ENCODE measurements around the gene BTG4. TPM values are rescaled to one million over a fixed set of nuclear protein-coding genes. Genes with fewer than 3 reads are reported as not detected.
A peak's percentile ranks its signal among the peaks of the same experiment; 100 is the strongest.

Gene BTG4
- total RNA-seq, 1 experiment from 2014 or later: not detected

DNA sequence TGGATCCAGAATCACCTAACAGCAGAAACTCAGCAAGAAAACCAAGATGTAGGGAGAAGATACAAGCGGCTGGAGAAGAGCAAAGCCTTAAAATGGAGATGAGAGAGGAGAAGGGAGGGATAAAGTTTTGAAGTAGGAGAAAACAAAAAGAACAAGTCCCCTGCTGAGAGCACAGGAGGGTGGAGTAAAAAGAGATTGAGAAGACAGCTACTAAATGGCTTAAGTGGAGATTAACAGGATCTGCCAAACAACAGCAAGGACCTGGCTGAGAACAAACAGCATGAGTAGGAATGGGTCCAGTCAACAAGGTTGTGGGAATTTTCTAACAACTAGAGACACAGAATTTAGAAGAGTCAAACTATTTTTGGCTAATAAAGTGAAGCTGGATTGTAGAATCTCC, 18.1 kb downstream of the BTG4 start:
- Mint-ChIP-seq H3K4me3 (no peak overlapping the region), H3K36me3 (no peaks in the 10 kb centered on the region), H3K4me1 (peaks cover 22% of the 10 kb centered on the region), H3K27me3 (ENCODE audit: low read depth) (no peaks in the 10 kb centered on the region; the same call in 1 of the 2 replicates), H3K9me3 (peaks cover 7% of the 10 kb centered on the region; the same call in 1 of the 2 replicates), H3K27ac (no peak overlapping the region)
- ChIA-PET CTCF (interaction anchor here (1.0 to 1.2 kb wide), 2 partner anchors 34 to 39 kb away, joined by 3 to 5 read pairs; no protein-coding TSS in a partner anchor), POLR2A (no interaction called here)
- ATAC-seq (peak; percentile 38), DNase-seq (ENCODE audit: low spot score) (no peak)
- TF ChIP-seq ZNF423 (CRISPR knock-in tag; IDR thresholded peaks at IDR 0.05) (peak; percentile 14; the same call in 1 of the 2 replicates), E2F4 (CRISPR knock-in tag; IDR thresholded peaks at IDR 0.05; ENCODE audit: borderline replicate concordance, low read depth) (no peak), CBFB (CRISPR knock-in tag; IDR thresholded peaks at IDR 0.05; ENCODE audit: low read depth) (no peak), EMX1 (CRISPR knock-in tag; IDR thresholded peaks at IDR 0.05) (no peak)

GRCh38 chr11:111490496-111490895, 21.7 kb downstream of the BTG4 start:
- TF ChIP-seq ZNF671 (CRISPR knock-in tag; IDR thresholded peaks at IDR 0.05) (no peak), CTCF (IDR thresholded peaks at IDR 0.05) (no peak), JUN (CRISPR knock-in tag; IDR thresholded peaks at IDR 0.05) (no peak), SMAD3 (CRISPR knock-in tag; IDR thresholded peaks at IDR 0.05; ENCODE audit: borderline replicate concordance) (no peak), ZNF121 (CRISPR knock-in tag; IDR thresholded peaks at IDR 0.05) (no peak), GABPB1 (CRISPR knock-in tag; IDR thresholded peaks at IDR 0.05) (no peak), ATF6 (CRISPR knock-in tag; IDR thresholded peaks at IDR 0.05) (no peak), PRRX2 (CRISPR knock-in tag; IDR thresholded peaks at IDR 0.05) (no peak), ZNF416 (CRISPR knock-in tag; IDR thresholded peaks at IDR 0.05) (no peak), FOXP1 (CRISPR knock-in tag; IDR thresholded peaks at IDR 0.05; ENCODE audit: borderline replicate concordance) (no peak), AFF4 (CRISPR knock-in tag; IDR thresholded peaks at IDR 0.05; ENCODE audit: borderline replicate concordance) (no peak), NFATC4 (CRISPR knock-in tag; IDR thresholded peaks at IDR 0.05) (no peak), NFYB (CRISPR knock-in tag; conservative IDR thresholded peaks at IDR 0.05; ENCODE audit: low read depth) (no peak), CREM (CRISPR knock-in tag; IDR thresholded peaks at IDR 0.05) (no peak), RORB (CRISPR knock-in tag; IDR thresholded peaks at IDR 0.05) (no peak)
- TF ChIP-seq, protein P1, sequence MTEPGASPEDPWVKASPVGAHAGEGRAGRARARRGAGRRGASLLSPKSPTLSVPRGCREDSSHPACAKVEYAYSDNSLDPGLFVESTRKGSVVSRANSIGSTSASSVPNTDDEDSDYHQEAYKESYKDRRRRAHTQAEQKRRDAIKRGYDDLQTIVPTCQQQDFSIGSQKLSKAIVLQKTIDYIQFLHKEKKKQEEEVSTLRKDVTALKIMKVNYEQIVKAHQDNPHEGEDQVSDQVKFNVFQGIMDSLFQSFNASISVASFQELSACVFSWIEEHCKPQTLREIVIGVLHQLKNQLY (CRISPR knock-in tag; IDR thresholded peaks at IDR 0.05): no peak
- TF ChIP-seq, protein P2, sequence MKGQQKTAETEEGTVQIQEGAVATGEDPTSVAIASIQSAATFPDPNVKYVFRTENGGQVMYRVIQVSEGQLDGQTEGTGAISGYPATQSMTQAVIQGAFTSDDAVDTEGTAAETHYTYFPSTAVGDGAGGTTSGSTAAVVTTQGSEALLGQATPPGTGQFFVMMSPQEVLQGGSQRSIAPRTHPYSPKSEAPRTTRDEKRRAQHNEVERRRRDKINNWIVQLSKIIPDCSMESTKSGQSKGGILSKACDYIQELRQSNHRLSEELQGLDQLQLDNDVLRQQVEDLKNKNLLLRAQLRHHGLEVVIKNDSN (CRISPR knock-in tag; IDR thresholded peaks at IDR 0.05): no peak
- no peak overlapping the region for H3K27ac Mint-ChIP-seq
- H3K27me3 Mint-ChIP-seq (ENCODE audit: low read depth): no peaks in the 10 kb centered on the region; the same call in 1 of the 2 replicates
- no peak overlapping the region for H3K4me3 Mint-ChIP-seq
- no peak for DNase-seq (ENCODE audit: low spot score)
- peaks cover 9% of the 10 kb centered on the region for H3K4me1 Mint-ChIP-seq
- H3K36me3 Mint-ChIP-seq: peaks cover 3% of the 10 kb centered on the region; the same call in 1 of the 2 replicates
- CTCF ChIA-PET: no interaction called here
- peaks cover 25% of the 10 kb centered on the region for H3K9me3 Mint-ChIP-seq
- ATAC-seq: no peak
- POLR2A ChIA-PET: no interaction called here
